Neural progenitor cell (in vitro differentiated cells): Measurements from ENCODE around the gene RYR1. TPM values are rescaled to one million over a fixed set of nuclear protein-coding genes. Genes with fewer than 3 reads are reported as not detected.

Experiments
- DNase-seq: peaks from one replicate; pipeline ENCODE4 v3.0.0-alpha.2; 2016; ENCODE audit warnings: low spot score
- H2AFZ ChIP-seq: fragments of 200-600 bp; sonication (generic); replicated peaks from 2 replicates; pipeline ENCODE4 v1.6.1; 2016; ENCODE audit warnings: antibody characterized with exemption
- H3F3A ChIP-seq: fragments of 200-600 bp; sonication (generic); 2 replicates; pipeline ENCODE4 v1.6.1; 2016; ENCODE audit warnings: antibody characterized with exemption, low read depth
- H3K27ac ChIP-seq: fragments of 200-600 bp; sonication (generic); 2 replicates; pipeline ENCODE4 v1.5.1; 2016; ENCODE audit warnings: mild to moderate bottlenecking
- H3K27me3 ChIP-seq: fragments of 200-600 bp; sonication (generic); 2 replicates; pipeline ENCODE4 v1.6.1; 2016; ENCODE audit warnings: mild to moderate bottlenecking, moderate library complexity
- H3K36me3 ChIP-seq: fragments of 200-600 bp; sonication (generic); 2 replicates; pipeline ENCODE4 v1.5.1; 2016
- H3K4me1 ChIP-seq: fragments of 200-600 bp; sonication (generic); 2 replicates; pipeline ENCODE4 v1.6.1; 2016; ENCODE audit warnings: mixed run types
- H3K4me2 ChIP-seq: fragments of 200-600 bp; sonication (generic); 2 replicates; pipeline ENCODE4 v1.6.1; 2016
- H3K4me3 ChIP-seq: fragments of 200-600 bp; sonication (generic); 2 replicates; pipeline ENCODE4 v1.5.1; 2016
- H3K79me2 ChIP-seq: fragments of 200-600 bp; sonication (generic); 2 replicates; pipeline ENCODE4 v1.6.1; 2016; ENCODE audit warnings: low read depth
- H3K9ac ChIP-seq: fragments of 200-600 bp; sonication (generic); 2 replicates; pipeline ENCODE4 v1.6.1; 2016
- H3K9me3 ChIP-seq: fragments of 200-600 bp; sonication (generic); 2 replicates; pipeline ENCODE4 v1.5.1; 2016; ENCODE audit warnings: low read depth
- H4K20me1 ChIP-seq: fragments of 200-600 bp; sonication (generic); 2 replicates; pipeline ENCODE4 v1.6.1; 2016; ENCODE audit warnings: low read depth
- H3K27ac Mint-ChIP-seq: 3 replicates; pipeline ENCODE4 v1.8.0; 2021; ENCODE audit warnings: mixed read lengths
- H3K27me3 Mint-ChIP-seq: 2 replicates; pipeline ENCODE4 v1.8.0; 2022; ENCODE audit warnings: low read depth, mild to moderate bottlenecking, inconsistent platforms, moderate library complexity, mixed read lengths; ENCODE audit not compliant: insufficient read depth
- H3K36me3 Mint-ChIP-seq: 3 replicates; pipeline ENCODE4 v1.8.0; 2021; ENCODE audit warnings: mixed read lengths
- H3K4me1 Mint-ChIP-seq: 3 replicates; pipeline ENCODE4 v1.8.0; 2021; ENCODE audit warnings: mixed read lengths
- H3K4me3 Mint-ChIP-seq: 3 replicates; pipeline ENCODE4 v1.8.0; 2021; ENCODE audit warnings: mild to moderate bottlenecking, moderate library complexity, mixed read lengths
- H3K9me3 Mint-ChIP-seq: 3 replicates; pipeline ENCODE4 v1.8.0; 2020; ENCODE audit warnings: mixed read lengths
- EZH2 ChIP-seq: fragments of 200-600 bp; sonication (generic); IDR thresholded peaks from 2 replicates; pipeline ENCODE4 v1.6.1; 2017; ENCODE audit warnings: antibody characterized with exemption, mild to moderate bottlenecking, moderate library complexity
- EZH2phosphoT487 ChIP-seq: fragments of 200-600 bp; sonication (generic); IDR thresholded peaks from 2 replicates; pipeline ENCODE4 v1.6.1; 2017; ENCODE audit warnings: antibody characterized with exemption
- total RNA-seq: library from RNA; depleted of rRNA; stranded (reverse); fragments of >200 nt; gene quantifications from 2 replicates; pipeline ENCODE4 v1.2.3, GENCODE V29; 2015; ENCODE audit warnings: low replicate concordance
- TF ChIP-seq, protein P1 (sequence below): fragments of 200-600 bp; sonication (generic); IDR thresholded peaks from 2 replicates; pipeline ENCODE4 v1.5.1; 2017; ENCODE audit warnings: antibody characterized with exemption, mild to moderate bottlenecking

The RYR1 gene
- total RNA-seq, 1 donor from 2014 or later, result 0.60 TPM

DNA sequence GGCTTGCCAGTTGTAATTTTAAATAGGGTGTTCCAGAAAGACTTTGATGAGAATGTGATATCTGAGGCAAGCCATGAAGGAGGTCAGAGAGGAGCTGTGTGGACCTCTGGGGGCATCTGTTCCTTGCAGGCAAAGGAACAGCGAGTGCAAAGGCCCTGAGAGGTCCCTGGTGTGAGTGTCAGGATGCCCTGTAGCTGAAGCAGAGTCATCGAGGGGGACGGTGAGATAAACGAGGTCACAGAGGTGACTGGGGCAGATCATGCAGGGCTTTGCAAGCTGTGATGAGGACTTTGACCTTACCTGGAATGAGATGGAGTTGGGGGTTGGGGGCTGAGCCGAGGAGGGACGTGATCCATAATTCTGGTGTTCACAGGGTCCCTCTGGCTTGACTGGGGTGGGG is 75.0 kb downstream of the RYR1 start:
- Histone ChIP-seq H3K9me3 (no peaks in the 10 kb centered on the region), H3K4me2 (no peak overlapping the region), H4K20me1 (no peaks in the 10 kb centered on the region), H3K9ac (no peak overlapping the region), H2AFZ (no peak overlapping the region), H3K27me3 (no peaks in the 10 kb centered on the region), H3F3A (no peaks in the 10 kb centered on the region), H3K27ac (no peak overlapping the region), H3K4me1 (no peaks in the 10 kb centered on the region), H3K36me3 (no peaks in the 10 kb centered on the region), H3K4me3 (no peak overlapping the region), H3K79me2 (no peaks in the 10 kb centered on the region)
- no peaks in the 10 kb centered on the region for H3K4me1 Mint-ChIP-seq
- no peaks in the 10 kb centered on the region for H3K36me3 Mint-ChIP-seq
- H3K27ac Mint-ChIP-seq, result no peak overlapping the region
- peaks cover 3% of the 10 kb centered on the region for H3K9me3 Mint-ChIP-seq
- TF ChIP-seq EZH2phosphoT487, result no peak
- TF ChIP-seq EZH2, result no peak
- TF ChIP-seq, protein P1, sequence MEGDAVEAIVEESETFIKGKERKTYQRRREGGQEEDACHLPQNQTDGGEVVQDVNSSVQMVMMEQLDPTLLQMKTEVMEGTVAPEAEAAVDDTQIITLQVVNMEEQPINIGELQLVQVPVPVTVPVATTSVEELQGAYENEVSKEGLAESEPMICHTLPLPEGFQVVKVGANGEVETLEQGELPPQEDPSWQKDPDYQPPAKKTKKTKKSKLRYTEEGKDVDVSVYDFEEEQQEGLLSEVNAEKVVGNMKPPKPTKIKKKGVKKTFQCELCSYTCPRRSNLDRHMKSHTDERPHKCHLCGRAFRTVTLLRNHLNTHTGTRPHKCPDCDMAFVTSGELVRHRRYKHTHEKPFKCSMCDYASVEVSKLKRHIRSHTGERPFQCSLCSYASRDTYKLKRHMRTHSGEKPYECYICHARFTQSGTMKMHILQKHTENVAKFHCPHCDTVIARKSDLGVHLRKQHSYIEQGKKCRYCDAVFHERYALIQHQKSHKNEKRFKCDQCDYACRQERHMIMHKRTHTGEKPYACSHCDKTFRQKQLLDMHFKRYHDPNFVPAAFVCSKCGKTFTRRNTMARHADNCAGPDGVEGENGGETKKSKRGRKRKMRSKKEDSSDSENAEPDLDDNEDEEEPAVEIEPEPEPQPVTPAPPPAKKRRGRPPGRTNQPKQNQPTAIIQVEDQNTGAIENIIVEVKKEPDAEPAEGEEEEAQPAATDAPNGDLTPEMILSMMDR, result no peak
- DNase-seq, result no peak
- peaks cover 7% of the 10 kb centered on the region for H3K27me3 Mint-ChIP-seq
- H3K4me3 Mint-ChIP-seq, result no peak overlapping the region

DNA sequence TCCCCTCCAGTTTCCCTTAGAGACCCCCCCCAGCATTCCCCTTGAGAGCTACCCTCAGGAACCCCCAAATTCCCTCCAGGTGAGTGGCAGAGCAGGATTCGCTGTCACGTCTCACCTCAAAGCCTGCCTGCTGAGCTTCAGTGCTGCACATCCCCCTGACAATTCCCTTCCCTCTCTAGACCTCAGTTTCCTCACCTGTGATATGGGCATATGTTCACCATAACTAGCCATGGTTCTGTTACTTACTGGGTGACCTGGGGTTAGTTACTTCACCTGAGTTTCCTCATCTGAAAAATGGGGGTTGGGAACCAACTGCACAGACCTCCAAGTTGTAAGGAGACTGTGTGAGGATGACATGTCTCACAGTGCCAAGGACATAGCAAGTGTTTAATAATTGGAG is 75.5 kb downstream of the RYR1 start:
- Mint-ChIP-seq H3K27me3 (peaks cover 7% of the 10 kb centered on the region), H3K36me3 (no peaks in the 10 kb centered on the region), H3K27ac (no peak overlapping the region), H3K4me3 (no peak overlapping the region), H3K9me3 (peaks cover 1% of the 10 kb centered on the region), H3K4me1 (no peaks in the 10 kb centered on the region)
- no peak for TF ChIP-seq EZH2
- TF ChIP-seq EZH2phosphoT487, result no peak
- TF ChIP-seq, protein P1, result no peak
- H3K4me3 ChIP-seq, result no peak overlapping the region
- H3K36me3 ChIP-seq, result no peaks in the 10 kb centered on the region
- no peaks in the 10 kb centered on the region for H3K27me3 ChIP-seq
- no peak overlapping the region for H2AFZ ChIP-seq
- no peaks in the 10 kb centered on the region for H3K4me1 ChIP-seq
- H3K27ac ChIP-seq, result no peak overlapping the region
- H3F3A ChIP-seq, result no peaks in the 10 kb centered on the region
- H3K9me3 ChIP-seq, result no peaks in the 10 kb centered on the region
- DNase-seq, result no peak
- H3K9ac ChIP-seq, result no peak overlapping the region
- H4K20me1 ChIP-seq, result no peaks in the 10 kb centered on the region
- H3K4me2 ChIP-seq, result no peak overlapping the region
- no peaks in the 10 kb centered on the region for H3K79me2 ChIP-seq

DNA sequence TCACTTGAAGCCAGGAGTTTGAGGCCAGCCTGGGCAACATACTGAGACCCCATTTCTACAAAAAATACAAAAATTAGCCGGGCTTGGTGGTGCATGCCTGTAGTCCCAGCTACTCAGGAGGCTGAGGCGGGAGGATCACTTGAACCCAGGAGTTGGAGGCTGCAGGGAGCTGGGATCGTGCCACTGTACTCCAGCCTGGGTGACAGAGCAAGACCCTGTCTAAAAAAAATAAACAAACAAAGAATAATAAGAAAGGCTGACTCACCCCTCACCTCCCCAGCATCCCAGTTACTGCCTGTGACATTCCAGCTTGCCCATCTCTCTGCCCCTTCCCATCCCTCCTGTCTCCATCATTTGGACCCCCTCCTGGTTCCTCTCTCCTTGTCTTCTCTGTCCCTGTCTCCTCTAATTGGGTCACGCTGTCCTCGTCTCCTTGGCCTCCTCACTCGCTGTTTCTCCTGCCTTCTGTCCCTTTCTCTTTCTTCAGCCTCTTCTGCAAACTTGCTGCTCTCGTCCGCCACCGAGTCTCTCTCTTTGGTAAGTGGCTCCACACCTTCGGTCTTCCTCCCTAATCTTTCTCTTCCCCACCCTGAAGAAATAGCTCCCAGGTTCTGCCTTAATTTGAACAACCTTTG is 77.7 kb downstream of the RYR1 start:
- H3K4me3 Mint-ChIP-seq, result no peak overlapping the region
- no peaks in the 10 kb centered on the region for H3K79me2 ChIP-seq
- no peak overlapping the region for H2AFZ ChIP-seq
- no peaks in the 10 kb centered on the region for H3K4me1 ChIP-seq
- TF ChIP-seq EZH2phosphoT487, result no peak
- TF ChIP-seq, protein P1, result no peak
- no peak for TF ChIP-seq EZH2
- H3K9me3 ChIP-seq, result no peaks in the 10 kb centered on the region
- H3K9me3 Mint-ChIP-seq, result no peaks in the 10 kb centered on the region
- H3K27ac Mint-ChIP-seq, result no peak overlapping the region
- DNase-seq, result no peak
- no peaks in the 10 kb centered on the region for H3K36me3 ChIP-seq
- no peak overlapping the region for H3K4me2 ChIP-seq
- no peak overlapping the region for H3K9ac ChIP-seq
- H3K27me3 ChIP-seq, result no peaks in the 10 kb centered on the region
- no peaks in the 10 kb centered on the region for H3K4me1 Mint-ChIP-seq
- peaks cover 5% of the 10 kb centered on the region for H3K27me3 Mint-ChIP-seq
- no peak overlapping the region for H3K27ac ChIP-seq
- H3F3A ChIP-seq, result no peaks in the 10 kb centered on the region
- H4K20me1 ChIP-seq, result no peaks in the 10 kb centered on the region
- no peaks in the 10 kb centered on the region for H3K36me3 Mint-ChIP-seq
- H3K4me3 ChIP-seq, result no peak overlapping the region
